T47D (cell line): Measurements from ENCODE around the gene RPUSD4.

Source experiments
- DNase-seq, 2 experiments: peaks; one replicate each; pipeline versions ENCODE4 v3.0.0 to v3.0.0-alpha.2; 2011 to 2012; ENCODE audit warnings: low read depth in 1 of 2, low spot score in 1 of 2
- JUND ChIP-seq: IDR thresholded peaks from 2 replicates; pipeline ENCODE4 v1.6.1; 2012; ENCODE audit warnings: low read depth
- in situ Hi-C: cut with HindIII; loops from 2 replicates; pipeline ENCODE4 v1.10.0; 2016; ENCODE audit warnings: low sequenced_read_pairs, low pct_unique_long_range_greater_than_20kb

Gene RPUSD4

GRCh38 chr11:126172596-126173038 is 38.8 kb downstream of the RPUSD4 start:
- no peak for DNase-seq
- in situ Hi-C loops = no loop called here
- TF ChIP-seq JUND = no peak

DNA sequence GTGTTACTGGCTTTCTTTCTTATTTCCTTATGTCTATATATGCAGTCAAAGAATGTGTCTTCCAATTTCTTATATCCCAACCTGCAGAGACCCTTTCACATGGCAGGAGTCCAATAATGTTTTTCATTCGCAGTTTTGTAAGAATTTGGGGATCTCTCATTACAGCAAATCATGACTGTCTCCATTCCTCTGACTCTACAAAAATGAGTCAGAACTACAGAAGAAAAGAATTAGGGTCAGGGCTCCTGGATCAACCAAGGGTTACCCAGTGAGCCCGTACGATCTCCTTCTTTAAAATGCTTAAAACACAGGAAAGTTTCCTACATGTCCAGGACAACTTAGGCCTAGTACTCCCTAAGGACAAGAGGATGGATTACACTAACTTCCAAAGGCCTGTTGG is 42.2 kb downstream of the RPUSD4 start:
- TF ChIP-seq JUND = no peak
- in situ Hi-C loops = no loop called here
- DNase-seq = no peak

GRCh38 chr11:126167488-126167887 is 44.0 kb downstream of the RPUSD4 start:
- in situ Hi-C loops = no loop called here
- no peak for DNase-seq
- TF ChIP-seq JUND = no peak

DNA sequence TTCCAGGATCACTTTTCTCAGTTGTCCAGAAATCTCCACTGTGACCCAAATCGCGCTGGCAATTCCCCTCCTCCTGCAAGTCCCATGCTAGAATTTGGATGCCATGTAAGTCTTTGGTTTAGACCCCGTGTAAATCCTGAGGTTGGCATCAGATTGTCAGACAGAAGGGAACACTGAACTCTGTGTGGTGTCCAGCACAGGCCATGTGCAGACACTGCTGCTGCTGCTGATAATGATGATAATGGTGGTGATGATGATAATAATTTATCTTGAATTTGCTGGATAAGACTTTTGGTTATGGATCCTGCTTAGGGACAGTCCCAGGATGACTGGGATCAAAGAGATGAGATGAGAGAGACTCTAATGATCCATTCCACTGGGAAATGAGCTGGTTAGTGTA is 45.0 kb downstream of the RPUSD4 start:
- TF ChIP-seq JUND = no peak
- in situ Hi-C loops = no loop called here
- DNase-seq = no peak

DNA sequence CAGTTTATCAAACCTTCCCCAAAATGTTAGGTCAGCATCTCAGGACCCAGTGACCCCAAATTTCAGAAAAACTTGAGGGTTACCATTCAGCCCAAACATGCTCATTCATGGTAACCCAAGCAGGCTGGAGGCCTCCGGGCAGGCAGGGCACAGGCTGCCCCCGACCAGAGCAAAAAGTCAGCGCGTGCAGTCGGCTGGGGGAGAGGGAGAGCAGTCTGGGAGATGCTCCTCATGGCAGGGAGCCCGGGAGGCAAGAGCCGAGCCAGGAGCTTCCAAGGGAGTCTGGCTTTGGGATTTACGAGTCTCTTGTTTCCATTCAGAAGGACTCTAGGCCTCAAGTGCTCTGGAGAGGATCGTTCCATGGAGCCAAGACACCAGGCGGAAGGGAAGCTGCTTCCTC is 45.7 kb downstream of the RPUSD4 start:
- TF ChIP-seq JUND = no peak
- in situ Hi-C loops = no loop called here
- DNase-seq = no peak

- DNase-seq = no peak
- no peak for TF ChIP-seq JUND
- in situ Hi-C loops = no loop called here
These were observed 46.1 kb downstream of the RPUSD4 start for GRCh38 chr11:126165311-126165720.

GRCh38 chr11:126164781-126165180 is 46.7 kb downstream of the RPUSD4 start:
- in situ Hi-C loops = no loop called here
- DNase-seq = no peak
- no peak for TF ChIP-seq JUND

- TF ChIP-seq JUND = no peak
- DNase-seq = no peak
- in situ Hi-C loops = no loop called here
These were observed 47.7 kb downstream of the RPUSD4 start for GRCh38 chr11:126163779-126164178.

GRCh38 chr11:126163074-126163700 is 48.3 kb downstream of the RPUSD4 start:
- DNase-seq = no peak
- in situ Hi-C loops = no loop called here
- no peak for TF ChIP-seq JUND

- DNase-seq = no peak
- TF ChIP-seq JUND = no peak
- in situ Hi-C loops = no loop called here
These were observed 49.0 kb downstream of the RPUSD4 start for GRCh38 chr11:126162306-126163030.

DNA sequence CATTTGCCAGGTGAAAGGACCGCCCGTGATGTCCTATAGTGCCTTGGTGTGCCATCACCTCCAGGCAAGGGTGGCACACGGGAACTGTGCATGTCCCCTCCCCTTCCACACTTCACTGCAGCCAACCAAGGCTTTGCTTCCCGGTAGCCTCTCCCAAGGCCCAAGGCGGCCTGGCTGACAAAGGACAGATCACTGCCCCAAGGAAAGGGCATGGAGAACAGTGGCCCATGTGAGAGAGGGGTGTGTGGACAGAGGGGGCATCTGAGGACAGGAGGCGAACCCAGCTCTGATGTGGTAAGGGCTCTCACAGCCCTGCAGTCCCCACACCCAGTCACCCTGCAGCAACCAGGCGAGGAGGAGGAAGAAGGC is 50.4 kb downstream of the RPUSD4 start:
- no peak for TF ChIP-seq JUND
- no peak for DNase-seq
- in situ Hi-C loops = no loop called here

GRCh38 chr11:126160345-126161022 is 51.0 kb downstream of the RPUSD4 start:
- DNase-seq = no peak
- no peak for TF ChIP-seq JUND
- in situ Hi-C loops = no loop called here

GRCh38 chr11:126159719-126160344 is 51.6 kb downstream of the RPUSD4 start:
- DNase-seq = no peak
- in situ Hi-C loops = no loop called here
- TF ChIP-seq JUND = no peak
